CD4-positive, alpha-beta memory T cell (primary cell): ENCODE data around the gene SRD5A2. TPM values are rescaled to one million over a fixed set of nuclear protein-coding genes. Genes with fewer than 3 reads are reported as not detected.
"Not testable (repeated sequence)": the region's sequence is repeated elsewhere in the genome, so short reads cannot be mapped to it uniquely, and the experiment has no call there.

ENCODE experiments used
- CTCF ChIA-PET: fragments of 350-600 bp; sonication (Branson Sonifier 250); formaldehyde crosslinking; loops from one replicate; lab custom pipeline; 2021; ENCODE audit warnings: inconsistent platforms; ENCODE audit not compliant: partially characterized antibody; lab: Charles Lee
- POLR2A ChIA-PET: fragments of 350-600 bp; sonication (Branson Sonifier 250); formaldehyde crosslinking; loops from one replicate; lab custom pipeline; 2021; ENCODE audit not compliant: partially characterized antibody; lab: Charles Lee
- DNase-seq, 5 donors: peaks; one replicate each; pipeline versions ENCODE4 v3.0.0 to v3.0.0-alpha.2; 2020 to 2022; ENCODE audit warnings: mixed read lengths in 1 of 5
- H3K27ac ChIP-seq: one replicate; pipeline ENCODE4 v1.7.0; 2013; ENCODE audit warnings: low read depth, low read length
- H3K27me3 ChIP-seq: 2 replicates; pipeline ENCODE4 v1.7.0; 2013; ENCODE audit warnings: mild to moderate bottlenecking, low read length, moderate library complexity; ENCODE audit not compliant: insufficient read depth
- H3K36me3 ChIP-seq: 2 replicates; pipeline ENCODE4 v1.7.0; 2013; ENCODE audit warnings: mild to moderate bottlenecking, low read length, moderate library complexity; ENCODE audit not compliant: insufficient read depth
- H3K4me1 ChIP-seq: 2 replicates; pipeline ENCODE4 v1.7.0; 2013; ENCODE audit warnings: mild to moderate bottlenecking, low read length, moderate library complexity; ENCODE audit not compliant: insufficient read depth
- H3K4me3 ChIP-seq, 2 donors: one replicate each; pipeline ENCODE4 v1.7.0; 2013; ENCODE audit warnings: low read length in 2 of 2, mild to moderate bottlenecking in 1 of 2
- H3K9me3 ChIP-seq, 2 donors: one replicate each; pipeline ENCODE4 v1.7.0; 2013; ENCODE audit warnings: low read length in 2 of 2, control low read depth in 1 of 2; ENCODE audit not compliant: control insufficient read depth in 1 of 2
- H3K27ac Mint-ChIP-seq, 7 donors: one replicate each; pipeline ENCODE4 v1.8.0; 2020 to 2021; ENCODE audit warnings: mixed read lengths in 7 of 7, mild to moderate bottlenecking in 6 of 7, inconsistent platforms in 3 of 7, moderate library complexity in 3 of 7
- H3K27me3 Mint-ChIP-seq, 2 donors: one replicate each; pipeline ENCODE4 v1.8.0; 2020 to 2021; ENCODE audit warnings: mixed read lengths in 2 of 2
- H3K36me3 Mint-ChIP-seq, 2 donors: one replicate each; pipeline ENCODE4 v1.8.0; 2020 to 2021; ENCODE audit warnings: mixed read lengths in 2 of 2, inconsistent platforms in 1 of 2, mild to moderate bottlenecking in 1 of 2
- H3K4me1 Mint-ChIP-seq, 4 donors: one replicate each; pipeline ENCODE4 v1.8.0; 2020 to 2021; ENCODE audit warnings: mixed read lengths in 4 of 4, mild to moderate bottlenecking in 1 of 4
- H3K4me3 Mint-ChIP-seq, 8 donors: one replicate each; pipeline ENCODE4 v1.8.0; 2020 to 2021; ENCODE audit warnings: mixed read lengths in 8 of 8, mild to moderate bottlenecking in 7 of 8, moderate library complexity in 6 of 8, inconsistent platforms in 3 of 8
- H3K9me3 Mint-ChIP-seq, 8 donors: one replicate each; pipeline ENCODE4 v1.8.0; 2020 to 2021; ENCODE audit warnings: mixed read lengths in 8 of 8, mild to moderate bottlenecking in 5 of 8, inconsistent platforms in 3 of 8, moderate library complexity in 1 of 8
- intact Hi-C: fragments of 100-400 bp; cut with micrococcal nuclease; formaldehyde crosslinking; loops from one replicate; pipeline ENCODE4 v1.15.1; 2023
- polyA plus RNA-seq, 2 donors: library from polyadenylated mRNA; unstranded; fragments of 300-500 nt; fragmentation: Illumina TruSeq; gene quantifications; one replicate each; pipeline ENCODE4 v1.2.3, GENCODE V29; 2021
- total RNA-seq, 2 experiments: library from RNA; stranded (reverse); gene quantifications; one replicate each; pipeline ENCODE4 v1.2.3, GENCODE V29; 2021

The SRD5A2 gene
- total and polyA plus RNA-seq, 4 experiments from 2014 or later, result not detected

GRCh38 chr2:31504311-31504710 is 76.4 kb downstream of the SRD5A2 start:
- H3K27me3 Mint-ChIP-seq, result peaks cover 3 to 9% of the 10 kb centered on the region in 2 donors
- H3K27ac ChIP-seq, result no peak overlapping the region
- H3K4me1 ChIP-seq, result no peaks in the 10 kb centered on the region
- H3K36me3 Mint-ChIP-seq, result no peaks in the 10 kb centered on the region
- ChIA-PET CTCF (interaction anchor here (2.8 kb wide), 1 partner anchor 18 kb away, joined by 8 read pairs; no protein-coding TSS in a partner anchor), POLR2A (no interaction called here)
- intact Hi-C loops, result no loop called here
- DNase-seq, result no peak
- H3K36me3 ChIP-seq, result no peaks in the 10 kb centered on the region
- no peak overlapping the region for H3K4me3 Mint-ChIP-seq
- no peaks in the 10 kb centered on the region for H3K4me1 Mint-ChIP-seq
- no peak overlapping the region for H3K4me3 ChIP-seq
- H3K9me3 Mint-ChIP-seq, result peaks cover 0 to 2% (median 0%) of the 10 kb centered on the region in 8 donors
- no peak overlapping the region for H3K27ac Mint-ChIP-seq
- H3K27me3 ChIP-seq, result no peaks in the 10 kb centered on the region
- no peaks in the 10 kb centered on the region for H3K9me3 ChIP-seq

GRCh38 chr2:31496451-31496874 is 84.3 kb downstream of the SRD5A2 start:
- H3K4me1 ChIP-seq, H3K27me3 ChIP-seq, H3K27ac ChIP-seq, H3K36me3 ChIP-seq, H3K4me3 ChIP-seq, POLR2A ChIA-PET, CTCF ChIA-PET, DNase-seq, H3K36me3 Mint-ChIP-seq, H3K4me1 Mint-ChIP-seq, intact Hi-C loops, H3K27ac Mint-ChIP-seq, H3K9me3 ChIP-seq: not testable (repeated sequence)
- peaks cover 3 to 18% of the 10 kb centered on the region in 2 donors for H3K27me3 Mint-ChIP-seq
- H3K4me3 Mint-ChIP-seq, result peak overlapping the region in 2 of 8 donors; percentile 21 to 29
- peaks cover 2 to 17% (median 7%) of the 10 kb centered on the region in 8 donors for H3K9me3 Mint-ChIP-seq

- POLR2A ChIA-PET, H3K4me1 ChIP-seq, H3K36me3 Mint-ChIP-seq, H3K4me3 Mint-ChIP-seq, H3K4me1 Mint-ChIP-seq, H3K9me3 ChIP-seq, H3K36me3 ChIP-seq, H3K27ac ChIP-seq, intact Hi-C loops, H3K4me3 ChIP-seq, H3K27me3 ChIP-seq, DNase-seq, CTCF ChIA-PET, H3K27ac Mint-ChIP-seq: not testable (repeated sequence)
- Mint-ChIP-seq H3K9me3 (peaks cover 0 to 16% (median 6%) of the 10 kb centered on the region in 8 donors), H3K27me3 (peaks cover 16 to 26% of the 10 kb centered on the region in 2 donors)
Observed at GRCh38 chr2:31489339-31489738, 91.4 kb downstream of the SRD5A2 start.

DNA sequence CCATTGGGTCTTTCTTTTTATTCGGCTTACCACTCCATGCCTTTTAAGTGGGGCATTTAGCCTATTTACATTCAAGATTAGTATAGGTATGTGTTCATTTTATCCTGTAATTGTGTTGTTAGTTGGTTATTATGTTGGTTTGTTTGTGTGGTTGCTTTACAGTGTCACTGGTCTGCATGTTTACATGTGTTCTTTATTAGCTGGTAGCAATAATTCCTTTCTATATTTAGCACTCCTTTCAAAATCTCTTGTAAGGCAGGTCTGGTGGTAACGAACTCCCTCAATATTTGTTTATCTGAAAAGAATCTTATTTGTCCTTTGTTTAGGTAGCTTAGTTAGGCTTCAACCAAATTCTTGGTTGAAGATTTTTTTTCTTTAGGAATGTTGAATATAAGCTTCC is 97.5 kb downstream of the SRD5A2 start:
- Mint-ChIP-seq H3K4me1 (no peaks in the 10 kb centered on the region), H3K9me3 (peaks cover 0 to 3% (median 0%) of the 10 kb centered on the region in 8 donors), H3K27ac (no peak overlapping the region), H3K27me3 (peaks cover 11 to 14% of the 10 kb centered on the region in 2 donors), H3K36me3 (no peaks in the 10 kb centered on the region), H3K4me3 (no peak overlapping the region)
- no peaks in the 10 kb centered on the region for H3K27me3 ChIP-seq
- no peak overlapping the region for H3K4me3 ChIP-seq
- H3K9me3 ChIP-seq, result no peaks in the 10 kb centered on the region
- POLR2A ChIA-PET, result no interaction called here
- no peaks in the 10 kb centered on the region for H3K36me3 ChIP-seq
- no peak for DNase-seq
- CTCF ChIA-PET, result no interaction called here
- H3K27ac ChIP-seq, result no peak overlapping the region
- intact Hi-C loops, result no loop called here
- H3K4me1 ChIP-seq, result no peaks in the 10 kb centered on the region

GRCh38 chr2:31476511-31477180 is 104.1 kb downstream of the SRD5A2 start:
- DNase-seq, result no peak
- Histone ChIP-seq H3K4me3 (no peak overlapping the region), H3K9me3 (no peaks in the 10 kb centered on the region), H3K27ac (no peak overlapping the region), H3K27me3 (no peaks in the 10 kb centered on the region), H3K36me3 (no peaks in the 10 kb centered on the region), H3K4me1 (no peaks in the 10 kb centered on the region)
- intact Hi-C loops, result no loop called here
- H3K27ac Mint-ChIP-seq, result no peak overlapping the region
- peaks cover 0 to 3% (median 0%) of the 10 kb centered on the region in 8 donors for H3K9me3 Mint-ChIP-seq
- no peaks in the 10 kb centered on the region for H3K4me1 Mint-ChIP-seq
- ChIA-PET POLR2A (no interaction called here), CTCF (no interaction called here)
- H3K36me3 Mint-ChIP-seq, result no peaks in the 10 kb centered on the region
- H3K27me3 Mint-ChIP-seq, result peaks cover 13 to 19% of the 10 kb centered on the region in 2 donors
- H3K4me3 Mint-ChIP-seq, result no peak overlapping the region

DNA sequence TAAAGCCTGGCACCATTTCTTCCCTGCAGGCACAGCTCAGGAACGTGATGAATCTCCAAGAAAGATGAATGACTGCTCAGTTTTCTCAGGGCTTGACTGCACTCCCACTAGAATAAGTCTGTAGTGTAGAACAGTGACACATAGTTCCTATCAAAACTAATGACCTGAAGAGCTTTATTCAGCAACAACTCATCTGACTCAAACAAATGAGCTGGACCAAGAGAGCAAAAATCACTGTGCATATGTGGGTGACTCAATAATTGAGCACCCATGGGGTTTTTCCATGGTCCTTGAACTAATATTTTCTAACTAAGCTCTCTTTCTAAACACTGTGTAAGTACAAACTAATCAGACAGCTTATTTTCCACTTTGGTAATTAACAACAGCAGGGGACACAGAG is 105.0 kb downstream of the SRD5A2 start:
- intact Hi-C loops, result no loop called here
- peaks cover 13 to 16% of the 10 kb centered on the region in 2 donors for H3K27me3 Mint-ChIP-seq
- H3K27ac Mint-ChIP-seq, result no peak overlapping the region

DNA sequence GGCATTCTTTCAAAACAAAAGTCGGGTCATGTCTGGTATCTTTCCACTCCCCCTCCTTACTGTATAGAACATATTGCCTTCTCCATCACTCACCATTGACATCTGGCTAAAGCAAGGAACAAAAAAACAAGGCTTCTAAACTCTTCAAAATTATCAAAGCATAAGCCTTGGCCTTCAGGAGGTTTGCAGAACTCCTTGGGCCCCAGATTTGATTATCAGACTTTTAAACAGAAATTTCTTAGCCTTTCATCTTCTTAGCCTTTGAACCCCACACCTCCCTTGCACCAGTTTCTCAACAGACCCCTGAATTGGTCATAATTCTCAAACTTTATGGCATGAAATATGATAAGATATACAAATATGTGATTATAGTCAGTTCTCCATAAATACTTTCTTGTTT is 106.4 kb downstream of the SRD5A2 start:
- Histone ChIP-seq H3K36me3 (no peaks in the 10 kb centered on the region), H3K4me3 (no peak overlapping the region), H3K4me1 (no peaks in the 10 kb centered on the region), H3K27ac (no peak overlapping the region), H3K27me3 (no peaks in the 10 kb centered on the region), H3K9me3 (no peaks in the 10 kb centered on the region)
- intact Hi-C loops, result no loop called here
- Mint-ChIP-seq H3K27ac (no peak overlapping the region), H3K4me1 (no peaks in the 10 kb centered on the region), H3K9me3 (peaks cover 0 to 4% (median 0%) of the 10 kb centered on the region in 8 donors), H3K27me3 (peaks cover 11 to 15% of the 10 kb centered on the region in 2 donors), H3K36me3 (no peaks in the 10 kb centered on the region), H3K4me3 (no peak overlapping the region)
- POLR2A ChIA-PET, result no interaction called here
- DNase-seq, result no peak
- CTCF ChIA-PET, result no interaction called here

More for the DNA sequence above, 105.0 kb downstream of the SRD5A2 start:
- ChIA-PET POLR2A (no interaction called here), CTCF (no interaction called here)
- Histone ChIP-seq H3K36me3 (no peaks in the 10 kb centered on the region), H3K4me1 (no peaks in the 10 kb centered on the region), H3K9me3 (no peaks in the 10 kb centered on the region), H3K4me3 (no peak overlapping the region), H3K27ac (no peak overlapping the region), H3K27me3 (no peaks in the 10 kb centered on the region)
- Mint-ChIP-seq H3K4me1 (no peaks in the 10 kb centered on the region), H3K4me3 (no peak overlapping the region), H3K36me3 (no peaks in the 10 kb centered on the region), H3K9me3 (peaks cover 0 to 4% (median 0%) of the 10 kb centered on the region in 8 donors)
- no peak for DNase-seq
